Stimulated activated CD8-positive, alpha-beta memory T cell treated with anti-CD3 and anti-CD28 coated beads, Interleukin-12 subunit alpha, Interleukin-12 subunit beta, amount 100 ng/mL, for 24 hours (primary cell): ENCODE data around the gene TAF11L9.
"Not testable (repeated sequence)": the region's sequence is repeated elsewhere in the genome, so short reads cannot be mapped to it uniquely, and the experiment has no call there.

Source experiments
- DNase-seq: peaks from one replicate; pipeline ENCODE4 v3.0.0-alpha.2; 2020; ENCODE audit errors: extremely low read depth

TAF11L9 gene

DNA sequence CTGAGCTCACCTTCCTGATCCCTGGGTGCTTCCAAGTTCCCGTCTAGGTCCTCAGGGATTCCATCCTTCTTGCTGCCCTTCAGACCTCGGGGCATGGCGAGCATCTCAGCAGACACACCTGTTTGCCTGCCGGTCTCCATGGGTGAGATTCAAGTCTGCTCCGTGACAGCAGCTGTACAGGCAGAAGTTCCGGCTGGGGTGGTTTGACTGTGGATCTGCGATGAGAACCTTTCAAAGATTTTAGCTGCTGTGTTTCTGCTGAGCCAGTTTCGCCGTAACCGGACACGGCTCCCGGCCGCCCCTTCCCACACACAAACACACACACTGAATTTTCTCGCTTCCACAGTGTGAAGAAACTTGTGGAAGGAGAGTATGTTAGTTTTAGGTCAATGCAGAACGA is at the start of gene TAF11L9:
TSS of gene TAF11L9 (minus strand) at position 140 of the 400 bp plus-strand sequence.
- not testable (repeated sequence) for DNase-seq

DNA sequence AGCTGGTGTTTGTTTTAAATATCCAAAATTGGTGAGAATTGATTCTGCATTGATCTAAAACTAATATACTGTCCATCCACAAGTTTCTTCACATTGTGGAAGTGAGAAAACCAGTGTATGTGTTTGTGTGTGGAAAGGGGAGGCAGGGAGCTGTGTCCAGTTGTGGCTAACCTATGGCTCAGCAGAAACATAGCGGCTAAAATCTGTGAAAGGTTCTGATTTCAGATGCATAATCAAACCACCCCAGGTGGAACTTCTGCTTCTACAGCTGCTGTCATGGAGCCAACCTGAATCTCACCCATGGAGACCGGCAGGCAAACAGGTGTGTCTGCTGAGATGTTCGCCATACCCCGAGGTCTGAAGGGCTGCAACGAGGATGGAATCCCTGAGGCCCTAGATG is 40.0 kb upstream of the TAF11L9 start, which contains the start of gene TAF11L14:
TSS of gene TAF11L14 (plus strand) at position 301 of the 400 bp plus-strand sequence.
- no peak for DNase-seq

- not testable (repeated sequence) for DNase-seq
These were observed 37.6 kb upstream of the TAF11L9 start, which contains the start of gene TAF11L13 for GRCh38 chr5:17631788-17632187. TAF11L13 (plus strand) TSS chr5:17632088.

GRCh38 chr5:17625686-17626085 is 31.5 kb upstream of the TAF11L9 start:
- DNase-seq, result no peak

DNA sequence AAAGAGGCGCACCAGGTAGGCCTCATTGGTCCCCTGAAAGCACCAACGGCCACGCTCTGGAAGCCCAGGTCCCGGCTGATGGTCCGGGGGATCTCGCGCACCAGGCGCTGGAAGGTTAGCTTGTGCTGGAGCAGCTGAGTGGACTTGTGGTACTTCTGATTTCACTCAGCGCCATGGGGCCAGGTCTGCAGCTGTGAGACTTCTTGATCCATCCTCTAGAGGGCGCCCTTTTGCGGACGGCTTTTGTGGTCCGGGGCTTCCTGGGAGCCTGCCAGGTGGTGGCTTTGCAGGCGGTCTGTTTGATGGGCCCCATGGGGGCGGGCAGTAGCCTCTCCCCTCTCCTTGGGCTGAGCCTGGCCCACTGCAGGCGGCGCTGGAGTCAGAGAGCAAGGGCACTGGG is 26.4 kb upstream of the TAF11L9 start:
- no peak for DNase-seq

DNA sequence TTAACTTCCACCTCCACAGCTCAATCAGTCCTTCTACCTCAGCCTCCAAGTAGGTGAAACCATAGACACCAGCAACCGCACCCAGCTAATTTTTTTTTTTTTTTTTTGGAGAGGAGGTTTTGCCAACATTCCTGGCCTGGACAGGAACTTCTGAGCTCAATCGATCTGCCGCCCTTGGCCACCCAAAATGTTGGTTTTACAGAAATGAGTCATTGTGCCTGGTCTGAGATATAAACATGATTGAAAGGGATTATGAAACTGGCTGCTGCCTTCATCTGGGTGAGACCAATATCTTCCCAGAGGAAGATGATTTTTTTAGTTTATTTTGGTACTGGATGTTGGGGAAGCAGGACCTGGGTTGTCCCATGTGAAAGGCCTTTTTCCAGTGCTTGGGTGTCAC is 25.2 kb upstream of the TAF11L9 start:
- DNase-seq, result no peak

- no peak for DNase-seq
These were observed 20.8 kb upstream of the TAF11L9 start for GRCh38 chr5:17614872-17615605.

DNA sequence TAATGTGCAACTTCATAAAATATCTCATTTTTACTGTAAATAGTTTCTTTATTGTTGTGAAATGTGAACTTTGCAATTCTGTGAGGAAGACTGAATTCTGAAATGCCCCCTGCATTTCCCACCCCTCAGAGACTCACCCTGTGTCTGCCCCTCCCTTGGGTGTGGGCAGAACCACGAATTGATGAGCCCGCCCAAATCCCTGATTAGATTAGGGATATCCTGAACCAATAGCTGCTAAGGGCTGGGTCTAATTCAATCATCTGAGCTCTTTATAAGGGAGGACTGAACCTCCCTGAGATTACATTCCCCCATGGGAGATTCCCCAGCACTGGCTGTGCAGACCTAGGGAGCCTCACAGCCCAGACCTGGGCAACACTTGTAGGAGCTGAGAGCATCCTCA is 15.9 kb upstream of the TAF11L9 start, which contains the start of gene TAF11L12:
TSS of gene TAF11L12 (plus strand) at position 301 of the 400 bp plus-strand sequence.
- not testable (repeated sequence) for DNase-seq

- not testable (repeated sequence) for DNase-seq
These were observed 13.3 kb upstream of the TAF11L9 start for GRCh38 chr5:17607461-17607860.

GRCh38 chr5:17604951-17605350 is 10.8 kb upstream of the TAF11L9 start:
- DNase-seq, result no peak

DNA sequence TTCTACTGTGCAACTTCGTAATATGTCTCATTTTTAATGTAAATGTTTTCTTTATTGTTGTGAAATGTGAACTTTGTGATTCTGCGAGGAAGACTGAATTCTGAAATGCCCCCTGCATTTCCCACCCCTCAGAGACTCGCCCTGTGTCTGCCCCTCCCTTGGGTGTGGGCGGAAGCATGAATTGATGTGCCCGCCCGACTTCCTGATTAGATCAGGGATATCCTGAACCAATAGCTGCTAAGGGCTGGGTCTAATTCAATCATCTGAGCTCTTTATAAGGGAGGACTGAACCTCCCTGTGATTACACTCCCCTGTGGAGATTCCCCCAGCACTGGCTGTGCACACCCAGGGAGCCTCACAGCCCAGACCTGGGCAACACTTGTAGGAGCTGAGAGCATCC is 9.7 kb upstream of the TAF11L9 start, which contains the start of gene TAF11L11:
TSS of gene TAF11L11 (plus strand) at position 304 of the 400 bp plus-strand sequence.
- not testable (repeated sequence) for DNase-seq

DNA sequence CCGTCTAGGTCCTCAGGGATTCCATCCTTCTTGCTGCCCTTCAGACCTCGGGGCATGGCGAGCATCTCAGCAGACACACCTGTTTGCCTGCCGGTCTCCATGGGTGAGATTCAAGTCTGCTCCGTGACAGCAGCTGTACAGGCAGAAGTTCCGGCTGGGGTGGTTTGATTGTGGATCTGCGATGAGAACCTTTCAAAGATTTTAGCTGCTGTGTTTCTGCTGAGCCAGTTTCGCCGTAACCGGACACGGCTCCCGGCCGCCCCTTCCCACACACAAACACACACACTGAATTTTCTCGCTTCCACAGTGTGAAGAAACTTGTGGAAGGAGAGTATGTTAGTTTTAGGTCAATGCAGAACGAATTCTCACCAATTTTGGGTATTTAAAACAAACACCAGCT is 3.5 kb upstream of the TAF11L9 start, which contains the start of gene TAF11L10:
TSS of gene TAF11L10 (minus strand) at position 101 of the 400 bp plus-strand sequence.
- DNase-seq, result not testable (repeated sequence)

DNA sequence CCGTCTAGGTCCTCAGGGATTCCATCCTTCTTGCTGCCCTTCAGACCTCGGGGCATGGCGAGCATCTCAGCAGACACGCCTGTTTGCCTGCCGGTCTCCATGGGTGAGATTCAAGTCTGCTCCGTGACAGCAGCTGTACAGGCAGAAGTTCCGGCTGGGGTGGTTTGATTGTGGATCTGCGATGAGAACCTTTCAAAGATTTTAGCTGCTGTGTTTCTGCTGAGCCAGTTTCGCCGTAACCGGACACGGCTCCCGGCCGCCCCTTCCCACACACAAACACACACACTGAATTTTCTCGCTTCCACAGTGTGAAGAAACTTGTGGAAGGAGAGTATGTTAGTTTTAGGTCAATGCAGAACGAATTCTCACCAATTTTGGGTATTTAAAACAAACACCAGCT is 3.3 kb downstream of the TAF11L9 start, which contains the start of gene TAF11L8:
TSS of gene TAF11L8 (minus strand) at position 101 of the 400 bp plus-strand sequence.
- not testable (repeated sequence) for DNase-seq

- DNase-seq, result not testable (repeated sequence)
These were observed 8.5 kb downstream of the TAF11L9 start, which contains the start of gene TAF11L7 for GRCh38 chr5:17585658-17586057. TAF11L7 (minus strand) TSS chr5:17585758.
